Fibroblast of lung (primary cell): ENCODE data around the gene SLAMF1. TPM values are rescaled to one million over a fixed set of nuclear protein-coding genes. Genes with fewer than 3 reads are reported as not detected.

Source experiments
- DNase-seq, 2 donors: peaks; one replicate each; pipeline versions ENCODE4 v3.0.0 to v3.0.0-alpha.2; 2010; ENCODE audit warnings: low read depth in 2 of 2
- H2AFZ ChIP-seq: 2 replicates; pipeline ENCODE4 v1.5.1; 2012; ENCODE audit warnings: low read length, control low read depth, inconsistent platforms
- H3K27ac ChIP-seq: 2 replicates; pipeline ENCODE4 v1.5.1; 2011; ENCODE audit warnings: low read length, control low read depth; ENCODE audit not compliant: insufficient read depth
- H3K27me3 ChIP-seq: 2 replicates; pipeline ENCODE4 v1.5.1; 2011; ENCODE audit warnings: mild to moderate bottlenecking, low read length; ENCODE audit not compliant: control insufficient read depth, insufficient read depth
- H3K36me3 ChIP-seq: 2 replicates; pipeline ENCODE4 v1.5.1; 2011; ENCODE audit warnings: low read length; ENCODE audit not compliant: control insufficient read depth, insufficient read depth
- H3K4me1 ChIP-seq: 2 replicates; pipeline ENCODE4 v1.5.1; 2011; ENCODE audit warnings: low read length; ENCODE audit not compliant: control insufficient read depth, insufficient read depth; ENCODE audit errors: extremely low read depth
- H3K4me2 ChIP-seq: 2 replicates; pipeline ENCODE4 v1.5.1; 2011; ENCODE audit warnings: low read length, control low read depth; ENCODE audit not compliant: insufficient read depth; ENCODE audit errors: extremely low read depth
- H3K4me3 ChIP-seq, 4 experiments: fragments of 200-600 bp in 1 of 4; sonication (generic) in 1 of 4; replicated peaks in 1 of 4; 2 replicates each; pipeline ENCODE4 v1.5.1; 2011 to 2016; ENCODE audit warnings: low read length in 4 of 4, low read depth in 3 of 4, mild to moderate bottlenecking in 3 of 4, control low read depth in 2 of 4, inconsistent platforms in 1 of 4, mixed read lengths in 1 of 4; ENCODE audit not compliant: insufficient read depth in 1 of 4; ENCODE audit errors: control extremely low read depth in 1 of 4
- H3K79me2 ChIP-seq: 2 replicates; pipeline ENCODE4 v1.5.1; 2012; ENCODE audit warnings: mild to moderate bottlenecking, low read length, inconsistent platforms; ENCODE audit not compliant: control insufficient read depth, insufficient read depth
- H3K9ac ChIP-seq: 2 replicates; pipeline ENCODE4 v1.5.1; 2011; ENCODE audit warnings: mild to moderate bottlenecking, low read length, control low read depth; ENCODE audit not compliant: insufficient read depth
- H3K9me3 ChIP-seq: 2 replicates; pipeline ENCODE4 v1.5.1; 2012; ENCODE audit warnings: low read depth, low read length; ENCODE audit not compliant: control insufficient read depth, insufficient read depth
- H4K20me1 ChIP-seq: 2 replicates; pipeline ENCODE4 v1.5.1; 2011; ENCODE audit warnings: low read length; ENCODE audit not compliant: control insufficient read depth, insufficient read depth; ENCODE audit errors: extremely low read depth
- EZH2 ChIP-seq: IDR thresholded peaks from 2 replicates; pipeline ENCODE4 v1.5.1; 2012; ENCODE audit warnings: low read length, control low read depth, mild to moderate bottlenecking; ENCODE audit errors: missing control alignments
- polyA plus RNA-seq, 2 donors: library from polyadenylated mRNA; depleted of rRNA in 1 of 2; stranded (reverse) in 1 of 2; unstranded in 1 of 2; fragments of >200 nt; gene quantifications; 2 replicates each; pipeline ENCODE4 v1.2.1, GENCODE V29; 2011 to 2012; ENCODE audit warnings: missing spikeins in 1 of 2
- total RNA-seq: library from RNA; depleted of rRNA; stranded (reverse); fragments of >200 nt; gene quantifications from 2 replicates; pipeline ENCODE4 v1.2.1, GENCODE V29; 2014
- TF ChIP-seq, protein P1 (sequence below), 2 donors: IDR thresholded peaks in 1 of 2; conservative IDR thresholded peaks in 1 of 2; 1 replicate in 1 of 2; 2 replicates in 1 of 2; pipeline ENCODE4 v1.5.1; 2011 to 2012; ENCODE audit warnings: low read length in 2 of 2, control low read depth in 1 of 2, inconsistent platforms in 1 of 2, low read depth in 1 of 2, mild to moderate bottlenecking in 1 of 2

Gene SLAMF1
- total and polyA plus RNA-seq, 2 donors (not counting 1 experiment from before 2014, with no cell fraction given): not detected

DNA sequence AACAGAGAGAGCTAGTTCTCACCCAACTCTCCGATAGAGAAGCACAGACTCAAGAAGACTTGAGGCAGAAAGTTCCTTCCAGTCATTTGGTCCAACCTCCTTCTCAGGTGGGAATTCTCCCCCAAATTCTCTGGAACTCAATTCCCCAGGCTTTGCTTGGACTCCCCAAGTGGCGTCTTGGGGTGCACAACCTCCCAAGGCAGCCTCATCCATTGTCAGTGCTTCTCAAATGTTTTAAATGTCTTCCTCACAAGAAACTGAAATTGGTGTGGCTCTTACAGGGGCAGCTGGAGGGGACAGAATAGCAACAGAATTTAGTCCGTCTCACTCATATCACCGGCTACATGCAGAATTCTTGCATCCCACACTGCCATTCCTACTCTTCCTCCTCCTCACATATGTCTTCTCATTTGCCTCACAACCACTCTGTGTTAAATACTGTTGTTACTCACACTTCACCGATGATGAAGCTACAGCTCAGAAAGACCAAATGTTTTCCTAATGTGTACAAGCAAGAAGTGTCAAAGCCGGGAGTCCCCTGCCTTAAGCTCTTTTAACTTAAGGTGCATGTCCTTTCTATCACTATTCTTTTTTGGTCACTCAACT, 34.1 kb downstream of the SLAMF1 start:
- DNase-seq: no peak
- Histone ChIP-seq H3K4me3 (no peak overlapping the region), H3K9ac (no peak overlapping the region), H3K79me2 (no peaks in the 10 kb centered on the region), H3K9me3 (no peaks in the 10 kb centered on the region), H4K20me1 (no peaks in the 10 kb centered on the region), H3K4me1 (no peaks in the 10 kb centered on the region), H3K27ac (no peak overlapping the region), H3K36me3 (no peaks in the 10 kb centered on the region), H3K27me3 (no peaks in the 10 kb centered on the region), H3K4me2 (no peak overlapping the region), H2AFZ (no peak overlapping the region)
- TF ChIP-seq, protein P1, sequence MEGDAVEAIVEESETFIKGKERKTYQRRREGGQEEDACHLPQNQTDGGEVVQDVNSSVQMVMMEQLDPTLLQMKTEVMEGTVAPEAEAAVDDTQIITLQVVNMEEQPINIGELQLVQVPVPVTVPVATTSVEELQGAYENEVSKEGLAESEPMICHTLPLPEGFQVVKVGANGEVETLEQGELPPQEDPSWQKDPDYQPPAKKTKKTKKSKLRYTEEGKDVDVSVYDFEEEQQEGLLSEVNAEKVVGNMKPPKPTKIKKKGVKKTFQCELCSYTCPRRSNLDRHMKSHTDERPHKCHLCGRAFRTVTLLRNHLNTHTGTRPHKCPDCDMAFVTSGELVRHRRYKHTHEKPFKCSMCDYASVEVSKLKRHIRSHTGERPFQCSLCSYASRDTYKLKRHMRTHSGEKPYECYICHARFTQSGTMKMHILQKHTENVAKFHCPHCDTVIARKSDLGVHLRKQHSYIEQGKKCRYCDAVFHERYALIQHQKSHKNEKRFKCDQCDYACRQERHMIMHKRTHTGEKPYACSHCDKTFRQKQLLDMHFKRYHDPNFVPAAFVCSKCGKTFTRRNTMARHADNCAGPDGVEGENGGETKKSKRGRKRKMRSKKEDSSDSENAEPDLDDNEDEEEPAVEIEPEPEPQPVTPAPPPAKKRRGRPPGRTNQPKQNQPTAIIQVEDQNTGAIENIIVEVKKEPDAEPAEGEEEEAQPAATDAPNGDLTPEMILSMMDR (conservative IDR thresholded peaks at IDR 0.05 in 1 of 2, IDR thresholded peaks at IDR 0.05 in 1 of 2; ENCODE audit: low read depth in 1 of 2, low read length in 2 of 2): no peak
- no peak for TF ChIP-seq EZH2

DNA sequence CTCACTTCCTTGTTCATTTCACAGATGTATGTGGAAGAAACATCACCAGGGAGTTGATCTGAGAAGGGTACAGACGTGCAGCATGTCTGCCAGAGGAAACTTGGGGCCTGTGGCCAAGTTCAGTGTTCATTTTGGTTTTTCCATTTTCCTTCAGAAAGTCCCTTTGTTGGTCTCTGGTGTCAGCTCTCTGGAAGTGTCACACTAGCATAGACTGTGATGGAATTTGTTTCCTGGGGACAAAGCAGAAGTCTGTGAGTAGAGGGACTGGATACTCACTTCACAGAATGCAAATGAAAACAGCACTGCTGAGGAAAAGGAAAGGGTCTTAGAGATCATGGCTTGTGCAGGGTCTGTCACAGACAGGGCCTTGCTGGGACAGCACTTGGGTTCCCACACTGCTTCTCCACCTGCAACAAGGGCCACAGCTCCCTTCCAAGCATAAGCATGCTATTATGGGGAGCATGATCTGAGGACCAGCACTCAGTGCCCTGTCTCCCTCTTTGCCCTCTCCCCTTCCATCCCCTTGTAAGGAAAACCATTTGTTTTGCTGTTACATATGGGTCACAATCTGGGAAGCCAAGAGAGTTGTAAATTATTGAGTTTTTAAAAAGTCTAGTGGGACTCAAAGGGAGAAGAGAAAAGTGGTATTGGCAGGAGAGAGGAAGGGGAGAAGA, 36.1 kb downstream of the SLAMF1 start:
- Histone ChIP-seq H3K36me3 (no peaks in the 10 kb centered on the region), H3K4me3 (no peak overlapping the region), H3K4me2 (no peak overlapping the region), H3K4me1 (no peaks in the 10 kb centered on the region), H3K27ac (no peak overlapping the region), H3K9me3 (no peaks in the 10 kb centered on the region), H2AFZ (no peak overlapping the region), H3K27me3 (no peaks in the 10 kb centered on the region), H4K20me1 (no peaks in the 10 kb centered on the region), H3K9ac (no peak overlapping the region), H3K79me2 (no peaks in the 10 kb centered on the region)
- TF ChIP-seq EZH2: no peak
- TF ChIP-seq, protein P1 (conservative IDR thresholded peaks at IDR 0.05 in 1 of 2, IDR thresholded peaks at IDR 0.05 in 1 of 2; ENCODE audit: low read depth in 1 of 2, low read length in 2 of 2): no peak
- no peak for DNase-seq

DNA sequence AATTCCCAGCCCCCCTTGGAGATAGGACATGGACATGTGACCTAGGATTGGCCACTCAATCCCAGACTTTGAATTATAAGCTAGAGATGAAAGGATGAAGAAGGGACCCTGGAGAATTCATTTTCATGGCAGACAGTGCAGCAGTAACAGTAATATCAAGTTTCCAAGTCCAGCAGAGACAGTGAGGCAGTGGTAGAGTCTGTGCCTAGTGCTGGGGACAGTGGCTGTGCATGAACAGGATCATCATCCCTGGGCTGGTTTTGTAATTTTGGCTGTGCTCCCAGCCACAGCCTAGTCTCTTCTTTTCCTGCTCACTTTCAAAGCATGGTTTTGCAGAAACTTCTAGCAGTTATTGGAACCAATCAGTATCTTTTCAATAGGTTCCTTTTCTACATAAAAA, 37.9 kb downstream of the SLAMF1 start:
- H3K4me3 ChIP-seq: no peak overlapping the region
- no peaks in the 10 kb centered on the region for H3K27me3 ChIP-seq
- no peak overlapping the region for H3K4me2 ChIP-seq
- no peaks in the 10 kb centered on the region for H3K36me3 ChIP-seq
- no peak overlapping the region for H2AFZ ChIP-seq
- no peak overlapping the region for H3K9ac ChIP-seq
- no peaks in the 10 kb centered on the region for H3K79me2 ChIP-seq
- DNase-seq: no peak
- H3K4me1 ChIP-seq: no peaks in the 10 kb centered on the region
- no peaks in the 10 kb centered on the region for H3K9me3 ChIP-seq
- no peak for TF ChIP-seq EZH2
- TF ChIP-seq, protein P1 (conservative IDR thresholded peaks at IDR 0.05 in 1 of 2, IDR thresholded peaks at IDR 0.05 in 1 of 2; ENCODE audit: low read depth in 1 of 2, low read length in 2 of 2): no peak
- H4K20me1 ChIP-seq: no peaks in the 10 kb centered on the region
- H3K27ac ChIP-seq: no peak overlapping the region
